Keratinocyte (primary cell): ENCODE data around the gene SECTM1.

Source experiments
- CTCF ChIP-seq, 3 experiments: IDR thresholded peaks in 1 of 3; conservative IDR thresholded peaks in 1 of 3; optimal IDR thresholded peaks in 1 of 3; 2 replicates in 2 of 3; 3 replicates in 1 of 3; pipeline versions ENCODE3 to v1.5.1; 2011; ENCODE audit warnings: low read length in 3 of 3, mild to moderate bottlenecking in 3 of 3, moderate library complexity in 2 of 3, control low read depth in 1 of 3, inconsistent platforms in 1 of 3; ENCODE audit not compliant: insufficient read depth in 2 of 3; ENCODE audit errors: extremely low read depth in 1 of 3
- EZH2 ChIP-seq: IDR thresholded peaks from one replicate; pipeline ENCODE4 v1.6.1; 2012; ENCODE audit warnings: inconsistent platforms, mild to moderate bottlenecking, low read length, moderate library complexity

- TF ChIP-seq CTCF (optimal IDR thresholded peaks at IDR 0.05 in 1 of 3, IDR thresholded peaks at IDR 0.05 in 1 of 3, conservative IDR thresholded peaks at IDR 0.05 in 1 of 3; ENCODE audit: extremely low read depth in 1 of 3, insufficient read depth in 2 of 3, low read length in 3 of 3), result no peak
- no peak for TF ChIP-seq EZH2
Measured at GRCh38 chr17:82366749-82367148, 33.2 kb upstream of the SECTM1 start.
